Effector memory CD8-positive, alpha-beta T cell (primary cell): ENCODE data around the gene NPY4R.
"Not testable (repeated sequence)": the region's sequence is repeated elsewhere in the genome, so short reads cannot be mapped to it uniquely, and the experiment has no call there.

Experiments
- ATAC-seq: fragments of 150-1000 bp; cut with Tn5 transposase; replicated peaks from 2 replicates; pipeline ENCODE4 v1.10.0; 2021; ENCODE audit warnings: mild to moderate bottlenecking, moderate library complexity
- DNase-seq, 3 experiments: peaks; one replicate each; pipeline ENCODE4 v3.0.0; 2021
- H3K27ac Mint-ChIP-seq, 2 donors: one replicate each; pipeline ENCODE4 v1.8.0; 2022; ENCODE audit warnings: mild to moderate bottlenecking in 2 of 2, mixed read lengths in 2 of 2, moderate library complexity in 2 of 2
- H3K27me3 Mint-ChIP-seq, 2 donors: one replicate each; pipeline ENCODE4 v1.8.0; 2022; ENCODE audit warnings: mixed read lengths in 2 of 2
- H3K36me3 Mint-ChIP-seq: one replicate; pipeline ENCODE4 v1.8.0; 2022; ENCODE audit warnings: mild to moderate bottlenecking, moderate library complexity, mixed read lengths; ENCODE audit not compliant: insufficient read depth
- H3K4me1 Mint-ChIP-seq, 2 donors: one replicate each; pipeline ENCODE4 v1.8.0; 2022; ENCODE audit warnings: low read depth in 2 of 2, mixed read lengths in 2 of 2
- H3K4me3 Mint-ChIP-seq, 2 donors: one replicate each; pipeline ENCODE4 v1.8.0; 2022; ENCODE audit warnings: mild to moderate bottlenecking in 2 of 2, mixed read lengths in 2 of 2, moderate library complexity in 2 of 2
- H3K9me3 Mint-ChIP-seq, 2 donors: one replicate each; pipeline ENCODE4 v1.8.0; 2022; ENCODE audit warnings: mixed read lengths in 2 of 2

The NPY4R gene

GRCh38 chr10:46442706-46443275 is 23.0 kb downstream of the NPY4R start:
- not testable (repeated sequence) for H3K27ac Mint-ChIP-seq, H3K9me3 Mint-ChIP-seq, H3K36me3 Mint-ChIP-seq, H3K4me1 Mint-ChIP-seq, DNase-seq, H3K27me3 Mint-ChIP-seq, ATAC-seq, H3K4me3 Mint-ChIP-seq

DNA sequence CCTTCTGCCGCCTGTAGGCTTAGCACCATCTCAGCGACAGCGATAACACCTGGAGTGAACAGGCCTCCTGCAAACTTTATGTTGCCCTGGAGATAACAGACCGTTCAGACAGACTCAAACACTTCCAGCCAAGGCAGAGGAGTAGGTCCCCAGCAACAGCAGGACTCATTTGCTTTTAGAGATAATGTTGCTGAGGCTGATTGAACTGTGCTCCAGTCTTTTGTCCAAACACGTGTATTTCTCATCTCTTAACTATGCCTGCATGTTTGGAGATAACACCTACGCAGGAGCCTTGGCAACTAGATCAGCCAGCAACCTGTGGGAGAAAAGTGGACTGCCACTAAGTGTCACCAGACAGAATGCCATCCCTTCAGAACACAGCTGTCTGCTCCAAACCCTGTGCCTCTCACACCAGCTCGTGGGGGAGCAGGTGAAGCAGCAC is 23.9 kb downstream of the NPY4R start:
- H3K27me3 Mint-ChIP-seq, H3K27ac Mint-ChIP-seq, H3K4me1 Mint-ChIP-seq, ATAC-seq, H3K9me3 Mint-ChIP-seq, H3K4me3 Mint-ChIP-seq, DNase-seq, H3K36me3 Mint-ChIP-seq: not testable (repeated sequence)

GRCh38 chr10:46440942-46441341 is 24.8 kb downstream of the NPY4R start:
- not testable (repeated sequence) for H3K9me3 Mint-ChIP-seq, H3K4me1 Mint-ChIP-seq, H3K27ac Mint-ChIP-seq, H3K4me3 Mint-ChIP-seq, ATAC-seq, H3K36me3 Mint-ChIP-seq, H3K27me3 Mint-ChIP-seq, DNase-seq

DNA sequence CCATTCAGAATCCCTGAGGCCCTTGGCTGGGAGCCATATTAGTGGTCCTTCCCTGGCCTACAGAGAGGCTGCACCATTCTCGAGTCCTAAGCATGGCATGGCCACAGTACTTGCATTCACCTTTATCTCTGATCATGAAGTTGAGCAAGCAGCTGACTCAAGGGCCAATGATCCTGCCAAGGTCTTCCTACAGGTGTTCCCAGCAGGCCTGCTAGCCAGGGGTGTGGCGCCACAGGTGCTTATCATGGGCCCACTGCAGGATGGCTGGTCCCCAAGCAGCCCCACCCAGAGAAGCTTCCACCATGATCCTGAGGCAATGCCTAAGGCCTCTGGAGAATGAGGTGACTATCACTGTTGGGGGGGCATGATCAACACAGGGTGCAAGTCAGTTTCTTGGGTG is 42.2 kb downstream of the NPY4R start:
- H3K9me3 Mint-ChIP-seq, H3K36me3 Mint-ChIP-seq, H3K27ac Mint-ChIP-seq, DNase-seq, H3K4me1 Mint-ChIP-seq, H3K4me3 Mint-ChIP-seq, H3K27me3 Mint-ChIP-seq, ATAC-seq: not testable (repeated sequence)

GRCh38 chr10:46419570-46420379 is 46.0 kb downstream of the NPY4R start:
- H3K4me1 Mint-ChIP-seq, H3K27me3 Mint-ChIP-seq, H3K9me3 Mint-ChIP-seq, H3K27ac Mint-ChIP-seq, DNase-seq, H3K36me3 Mint-ChIP-seq, ATAC-seq, H3K4me3 Mint-ChIP-seq: not testable (repeated sequence)

- H3K4me1 Mint-ChIP-seq, H3K9me3 Mint-ChIP-seq, H3K27ac Mint-ChIP-seq, DNase-seq, H3K36me3 Mint-ChIP-seq, ATAC-seq, H3K27me3 Mint-ChIP-seq, H3K4me3 Mint-ChIP-seq: not testable (repeated sequence)
Measured at GRCh38 chr10:46418283-46418682, 47.5 kb downstream of the NPY4R start.

DNA sequence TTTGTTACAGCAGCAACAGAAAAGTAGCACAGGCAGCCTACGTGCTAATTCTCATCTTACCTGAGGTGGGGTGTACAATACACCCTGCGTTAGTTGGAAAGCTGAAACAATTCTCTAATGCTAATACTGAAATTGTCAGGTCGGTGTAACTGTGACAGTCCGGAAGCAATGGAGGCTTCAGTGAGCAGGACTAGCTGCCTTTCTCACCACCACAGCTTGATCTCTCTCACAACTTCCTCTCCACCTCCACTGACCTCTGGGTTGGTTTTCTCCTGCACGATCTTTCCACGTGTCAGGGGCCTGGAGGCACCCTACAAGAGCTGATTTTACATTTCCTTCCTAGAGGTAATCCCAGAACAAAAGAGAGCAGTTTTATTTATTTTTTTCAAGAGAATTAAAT is 50.5 kb downstream of the NPY4R start:
- H3K4me3 Mint-ChIP-seq, ATAC-seq, H3K4me1 Mint-ChIP-seq, DNase-seq, H3K27ac Mint-ChIP-seq, H3K36me3 Mint-ChIP-seq, H3K27me3 Mint-ChIP-seq, H3K9me3 Mint-ChIP-seq: not testable (repeated sequence)

DNA sequence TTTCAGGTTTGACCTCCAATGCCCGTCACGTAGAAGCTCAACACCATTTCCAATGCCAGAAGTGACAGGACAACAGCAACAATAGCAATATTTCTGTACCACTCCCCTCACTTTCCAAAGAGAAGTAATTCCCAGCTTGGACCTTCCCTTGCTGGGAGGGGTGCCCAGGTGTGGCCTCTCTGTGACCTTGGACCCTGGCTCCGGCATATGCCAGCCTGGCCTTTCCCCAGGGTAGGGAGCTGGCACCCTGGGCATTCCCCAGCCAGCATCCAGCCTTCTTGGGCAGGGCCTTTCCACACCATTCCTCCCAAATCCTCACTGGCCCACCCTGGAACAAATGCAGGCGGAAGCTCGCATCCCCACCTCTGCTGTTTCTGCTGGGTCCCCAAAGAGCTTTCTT is 53.1 kb downstream of the NPY4R start:
- H3K9me3 Mint-ChIP-seq, H3K4me3 Mint-ChIP-seq, H3K27ac Mint-ChIP-seq, H3K4me1 Mint-ChIP-seq, H3K27me3 Mint-ChIP-seq, DNase-seq, ATAC-seq, H3K36me3 Mint-ChIP-seq: not testable (repeated sequence)

GRCh38 chr10:46411123-46411522 is 54.6 kb downstream of the NPY4R start:
- not testable (repeated sequence) for H3K4me1 Mint-ChIP-seq, DNase-seq, H3K36me3 Mint-ChIP-seq, H3K4me3 Mint-ChIP-seq, H3K9me3 Mint-ChIP-seq, ATAC-seq, H3K27me3 Mint-ChIP-seq, H3K27ac Mint-ChIP-seq
